Activated CD4-positive, alpha-beta T cell treated with anti-CD3 and anti-CD28 coated beads, Interleukin-2, amount 10 ng/mL, durations not matched to agents 7 days and 5 days (primary cell): Measurements from ENCODE around the gene CFAP299. TPM values are rescaled to one million over a fixed set of nuclear protein-coding genes. Genes with fewer than 3 reads are reported as not detected.
"Not testable (repeated sequence)": the region's sequence is repeated elsewhere in the genome, so short reads cannot be mapped to it uniquely, and the experiment has no call there.

Experiments
- CTCF ChIA-PET: fragments of 350-600 bp; sonication (Branson Sonifier 250); formaldehyde crosslinking; loops from one replicate; lab custom pipeline; 2021; ENCODE audit warnings: antibody characterized with exemption; lab: Charles Lee
- POLR2A ChIA-PET: fragments of 350-600 bp; sonication (Branson Sonifier 250); formaldehyde crosslinking; loops from one replicate; lab custom pipeline; 2021; ENCODE audit warnings: antibody characterized with exemption; lab: Charles Lee
- DNase-seq: peaks from one replicate; pipeline ENCODE4 v3.0.0-alpha.2; 2020
- H3K27ac Mint-ChIP-seq: one replicate; pipeline ENCODE4 v1.8.0; 2021; ENCODE audit warnings: mild to moderate bottlenecking, moderate library complexity, mixed read lengths
- H3K27me3 Mint-ChIP-seq: one replicate; pipeline ENCODE4 v1.8.0; 2021; ENCODE audit warnings: mixed read lengths
- H3K36me3 Mint-ChIP-seq: one replicate; pipeline ENCODE4 v1.8.0; 2021; ENCODE audit warnings: low read depth, mixed read lengths
- H3K4me1 Mint-ChIP-seq: one replicate; pipeline ENCODE4 v1.8.0; 2021; ENCODE audit warnings: mixed read lengths
- H3K4me3 Mint-ChIP-seq: one replicate; pipeline ENCODE4 v1.8.0; 2021; ENCODE audit warnings: mild to moderate bottlenecking, moderate library complexity, mixed read lengths
- H3K9me3 Mint-ChIP-seq: one replicate; pipeline ENCODE4 v1.8.0; 2021; ENCODE audit warnings: mixed read lengths
- total RNA-seq, 2 experiments: library from RNA; stranded (reverse); gene quantifications; one replicate each; pipeline ENCODE4 v1.2.3, GENCODE V29; 2021

The CFAP299 gene
- total RNA-seq, 2 experiments from 2014 or later = not detected

- no peak overlapping the region for H3K27ac Mint-ChIP-seq
- H3K4me1 Mint-ChIP-seq = no peaks in the 10 kb centered on the region
- POLR2A ChIA-PET = no interaction called here
- H3K36me3 Mint-ChIP-seq = no peaks in the 10 kb centered on the region
- no peaks in the 10 kb centered on the region for H3K27me3 Mint-ChIP-seq
- CTCF ChIA-PET = no interaction called here
- no peak overlapping the region for H3K4me3 Mint-ChIP-seq
- peaks cover 12% of the 10 kb centered on the region for H3K9me3 Mint-ChIP-seq
- DNase-seq = no peak
Observed at GRCh38 chr4:80619070-80619674, 283.6 kb downstream of the CFAP299 start.

- Mint-ChIP-seq H3K4me3 (no peak overlapping the region), H3K4me1 (no peaks in the 10 kb centered on the region), H3K27ac (no peak overlapping the region), H3K9me3 (no peaks in the 10 kb centered on the region), H3K36me3 (no peaks in the 10 kb centered on the region), H3K27me3 (no peaks in the 10 kb centered on the region)
- ChIA-PET POLR2A (no interaction called here), CTCF (no interaction called here)
- DNase-seq = no peak
Observed at GRCh38 chr4:80631861-80632260, 296.3 kb downstream of the CFAP299 start.

- ChIA-PET POLR2A (no interaction called here), CTCF (no interaction called here)
- no peaks in the 10 kb centered on the region for H3K36me3 Mint-ChIP-seq
- no peaks in the 10 kb centered on the region for H3K4me1 Mint-ChIP-seq
- peaks cover 2% of the 10 kb centered on the region for H3K9me3 Mint-ChIP-seq
- no peak overlapping the region for H3K4me3 Mint-ChIP-seq
- no peak overlapping the region for H3K27ac Mint-ChIP-seq
- no peak for DNase-seq
- H3K27me3 Mint-ChIP-seq = no peaks in the 10 kb centered on the region
Observed at GRCh38 chr4:80637190-80637589, 301.7 kb downstream of the CFAP299 start.

- Mint-ChIP-seq H3K27me3 (no peaks in the 10 kb centered on the region), H3K9me3 (no peaks in the 10 kb centered on the region), H3K4me3 (no peak overlapping the region), H3K4me1 (no peaks in the 10 kb centered on the region), H3K27ac (no peak overlapping the region), H3K36me3 (no peaks in the 10 kb centered on the region)
- CTCF ChIA-PET = no interaction called here
- POLR2A ChIA-PET = no interaction called here
- no peak for DNase-seq
Observed at GRCh38 chr4:80646061-80646460, 310.5 kb downstream of the CFAP299 start.

GRCh38 chr4:80655662-80656061 lies 320.1 kb downstream of the CFAP299 start:
- Mint-ChIP-seq H3K4me3 (no peak overlapping the region), H3K36me3 (no peaks in the 10 kb centered on the region), H3K27ac (no peak overlapping the region), H3K27me3 (no peaks in the 10 kb centered on the region), H3K4me1 (no peaks in the 10 kb centered on the region), H3K9me3 (peaks cover 4% of the 10 kb centered on the region)
- CTCF ChIA-PET = no interaction called here
- no peak for DNase-seq
- POLR2A ChIA-PET = no interaction called here

GRCh38 chr4:80670118-80670517 lies 334.6 kb downstream of the CFAP299 start:
- H3K27me3 Mint-ChIP-seq, H3K9me3 Mint-ChIP-seq, POLR2A ChIA-PET, H3K4me3 Mint-ChIP-seq, H3K36me3 Mint-ChIP-seq, H3K27ac Mint-ChIP-seq, DNase-seq, H3K4me1 Mint-ChIP-seq: not testable (repeated sequence)
- CTCF ChIA-PET = interaction anchor here (0.7 kb wide), 1 partner anchor 236 kb away, joined by 3 read pairs; no protein-coding TSS in a partner anchor

- no peak overlapping the region for H3K27ac Mint-ChIP-seq
- DNase-seq = no peak
- H3K27me3 Mint-ChIP-seq = peaks cover 2% of the 10 kb centered on the region
Observed at GRCh38 chr4:80678413-80678812, 342.9 kb downstream of the CFAP299 start.

GRCh38 chr4:80680934-80681333 lies 345.4 kb downstream of the CFAP299 start:
- ChIA-PET CTCF (no interaction called here), POLR2A (no interaction called here)
- no peaks in the 10 kb centered on the region for H3K36me3 Mint-ChIP-seq
- no peaks in the 10 kb centered on the region for H3K9me3 Mint-ChIP-seq
- peaks cover 2% of the 10 kb centered on the region for H3K27me3 Mint-ChIP-seq
- DNase-seq = no peak
- peaks cover 2% of the 10 kb centered on the region for H3K4me1 Mint-ChIP-seq
- H3K27ac Mint-ChIP-seq = no peak overlapping the region
- H3K4me3 Mint-ChIP-seq = no peak overlapping the region

More at GRCh38 chr4:80678413-80678812, 342.9 kb downstream of the CFAP299 start:
- ChIA-PET CTCF (no interaction called here), POLR2A (no interaction called here)
- Mint-ChIP-seq H3K36me3 (no peaks in the 10 kb centered on the region), H3K9me3 (no peaks in the 10 kb centered on the region), H3K4me3 (no peak overlapping the region), H3K4me1 (peaks cover 2% of the 10 kb centered on the region)

- H3K27ac Mint-ChIP-seq = no peak overlapping the region
- ChIA-PET CTCF (no interaction called here), POLR2A (no interaction called here)
- H3K4me1 Mint-ChIP-seq = no peaks in the 10 kb centered on the region
- H3K36me3 Mint-ChIP-seq = no peaks in the 10 kb centered on the region
- no peaks in the 10 kb centered on the region for H3K9me3 Mint-ChIP-seq
- H3K27me3 Mint-ChIP-seq = peaks cover 2% of the 10 kb centered on the region
- H3K4me3 Mint-ChIP-seq = no peak overlapping the region
- DNase-seq = no peak
Observed at GRCh38 chr4:80685214-80685613, 349.7 kb downstream of the CFAP299 start.

- CTCF ChIA-PET, H3K9me3 Mint-ChIP-seq, DNase-seq, H3K27ac Mint-ChIP-seq, H3K27me3 Mint-ChIP-seq, H3K36me3 Mint-ChIP-seq, H3K4me3 Mint-ChIP-seq, H3K4me1 Mint-ChIP-seq, POLR2A ChIA-PET: not testable (repeated sequence)
Observed at GRCh38 chr4:80687736-80688135, 352.2 kb downstream of the CFAP299 start.

GRCh38 chr4:80694171-80694570 lies 358.6 kb downstream of the CFAP299 start:
- H3K9me3 Mint-ChIP-seq = no peaks in the 10 kb centered on the region
- H3K36me3 Mint-ChIP-seq = no peaks in the 10 kb centered on the region
- POLR2A ChIA-PET = no interaction called here
- no peak overlapping the region for H3K4me3 Mint-ChIP-seq
- DNase-seq = no peak
- no peaks in the 10 kb centered on the region for H3K27me3 Mint-ChIP-seq
- CTCF ChIA-PET = interaction anchor here (1.0 kb wide), 1 partner anchor 27 kb away, joined by 3 read pairs; no protein-coding TSS in a partner anchor
- H3K4me1 Mint-ChIP-seq = no peaks in the 10 kb centered on the region
- H3K27ac Mint-ChIP-seq = no peak overlapping the region

GRCh38 chr4:80705311-80705710 lies 369.8 kb downstream of the CFAP299 start:
- Mint-ChIP-seq H3K27ac (no peak overlapping the region), H3K36me3 (no peaks in the 10 kb centered on the region), H3K9me3 (no peaks in the 10 kb centered on the region), H3K4me3 (no peak overlapping the region), H3K27me3 (no peaks in the 10 kb centered on the region), H3K4me1 (peaks cover 5% of the 10 kb centered on the region)
- ChIA-PET POLR2A (no interaction called here), CTCF (no interaction called here)
- no peak for DNase-seq

GRCh38 chr4:80709082-80709869 lies 373.7 kb downstream of the CFAP299 start:
- Mint-ChIP-seq H3K4me3 (no peak overlapping the region), H3K27ac (no peak overlapping the region), H3K27me3 (no peaks in the 10 kb centered on the region), H3K36me3 (no peaks in the 10 kb centered on the region), H3K4me1 (peaks cover 5% of the 10 kb centered on the region), H3K9me3 (no peaks in the 10 kb centered on the region)
- CTCF ChIA-PET = no interaction called here
- POLR2A ChIA-PET = interaction anchor here (0.5 kb wide), 1 partner anchor 1697 kb away, joined by 4 read pairs; no protein-coding TSS in a partner anchor
- DNase-seq = no peak
